Stomach (tissue), 4 donors: ENCODE results near the gene USP24.

Experiments
- CTCF ChIP-seq, 7 experiments: fragments of 450-650 bp in 4 of 7; fragments of 200-600 bp in 3 of 7; sonication (generic) in 3 of 7; IDR thresholded peaks; one replicate each; pipeline ENCODE4 v1.5.1; 2016 to 2019; ENCODE audit warnings: antibody characterized with exemption in 7 of 7, control low read depth in 2 of 7, mild to moderate bottlenecking in 1 of 7
- POLR2A ChIP-seq, 4 donors: fragments of 450-650 bp; IDR thresholded peaks; one replicate each; pipeline ENCODE4 v1.6.1; 2016; ENCODE audit warnings: antibody characterized with exemption in 4 of 4, control low read depth in 2 of 4, mild to moderate bottlenecking in 1 of 4, moderate library complexity in 1 of 4
- POLR2AphosphoS5 ChIP-seq, 3 donors: sonication (generic); formaldehyde crosslinking; IDR thresholded peaks; one replicate each; pipeline ENCODE4 v1.6.1; 2016; ENCODE audit warnings: antibody characterized with exemption in 3 of 3

DNA sequence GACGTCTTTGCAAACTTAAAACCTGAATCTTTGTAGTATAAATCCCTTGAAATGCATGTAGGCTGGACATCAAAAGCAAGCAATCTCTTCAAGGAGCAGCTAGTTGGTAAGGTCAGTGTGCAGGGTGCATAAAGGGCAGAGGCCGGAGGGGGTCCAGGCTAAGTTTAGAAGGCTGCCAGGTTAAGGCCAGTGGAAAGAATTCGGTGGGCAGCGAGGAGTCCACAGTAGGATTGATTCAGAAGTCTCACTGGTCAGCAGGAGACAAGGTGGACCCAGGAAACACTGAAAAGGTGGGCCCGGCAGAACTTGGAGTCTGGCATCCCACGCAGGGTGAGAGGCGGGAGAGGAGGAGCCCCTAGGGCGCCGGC lies 176.2 kb downstream of the USP24 start:
- TF ChIP-seq CTCF (IDR thresholded peaks at IDR 0.05) (no peak), POLR2A (IDR thresholded peaks at IDR 0.05) (no peak), POLR2AphosphoS5 (IDR thresholded peaks at IDR 0.05) (no peak)
